SU-DHL-6 (cell line): ENCODE measurements around the gene MAF.
A peak's percentile ranks its signal among the peaks of the same experiment; 100 is the strongest.

Experiments
- CTCF ChIP-seq: fragments of 200-600 bp; sonication (generic); IDR thresholded peaks from one replicate; pipeline ENCODE4 v1.5.1; 2017; ENCODE audit warnings: antibody characterized with exemption, mild to moderate bottlenecking, low read length, moderate library complexity; ENCODE audit not compliant: insufficient read depth, poor library complexity, severe bottlenecking
- EZH2phosphoT487 ChIP-seq: fragments of 200-600 bp; sonication (generic), shearing (Covaris generic); conservative IDR thresholded peaks from 2 replicates; pipeline ENCODE4 v1.6.1; 2018; ENCODE audit warnings: mild to moderate bottlenecking, antibody characterized with exemption, low read length, moderate library complexity, mixed read lengths

- TF ChIP-seq CTCF (peak; percentile 81), EZH2phosphoT487 (no peak)
These were observed 1.5 kb upstream of the MAF start for GRCh38 chr16:79601931-79602627.
